SKM-1 treated with dmso at 0.1 percent for 144 hours (cell line): ENCODE results near the gene EDN1.

ENCODE experiments used
- DNase-seq: peaks from one replicate; lab custom pipeline; 2025; ENCODE audit not compliant: unreplicated experiment; lab: John Stamatoyannopoulos, UW

EDN1 gene

GRCh38 chr6:12344961-12345693, 55.0 kb downstream of the EDN1 start:
- no peak for DNase-seq

- no peak for DNase-seq
Observed at GRCh38 chr6:12345694-12346058, 55.5 kb downstream of the EDN1 start.
